GM13976 (cell line): ENCODE measurements around the gene ARHGAP26.

Experiments used
- DNase-seq: peaks from one replicate; pipeline ENCODE4 v3.0.0; 2012; ENCODE audit warnings: low spot score
- CTCF ChIP-seq: IDR thresholded peaks from 2 replicates; pipeline ENCODE4 v1.5.1; 2012; ENCODE audit warnings: borderline replicate concordance, mild to moderate bottlenecking; ENCODE audit not compliant: insufficient read depth; ENCODE audit errors: extremely low read depth, missing control alignments, control extremely low read depth
- in situ Hi-C: fragments of 300-500 bp; cut with MboI; formaldehyde crosslinking; loops from one replicate; pipeline ENCODE4 v1.12.0; 2022; ENCODE audit warnings: low sequenced_read_pairs, mixed read lengths, inconsistent platforms; ENCODE audit not compliant: unreplicated experiment

The ARHGAP26 gene

DNA sequence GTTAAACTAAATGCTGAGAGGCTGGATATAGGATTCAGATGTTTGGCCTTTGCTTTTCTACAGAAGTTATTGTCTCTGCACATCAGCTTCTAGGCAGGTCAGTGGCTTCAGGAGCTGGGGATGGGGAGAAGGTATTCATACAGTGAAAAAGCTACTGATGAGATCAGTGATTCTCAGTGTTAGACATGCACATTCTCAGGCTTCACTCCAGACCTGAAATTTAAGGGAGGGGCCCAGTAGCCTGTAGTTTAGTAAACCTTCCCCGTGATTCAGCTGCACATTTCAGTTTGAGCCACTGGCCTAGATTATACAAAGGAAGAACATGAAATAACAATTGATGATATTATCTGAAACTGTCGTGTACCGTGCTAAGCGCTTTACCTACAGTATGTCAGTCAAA, 127.2 kb downstream of the ARHGAP26 start:
- DNase-seq: no peak
- no peak for TF ChIP-seq CTCF
- in situ Hi-C loops: loop anchor here (25.0 kb wide), 1 partner anchor 735 kb away; no protein-coding TSS in a partner anchor

DNA sequence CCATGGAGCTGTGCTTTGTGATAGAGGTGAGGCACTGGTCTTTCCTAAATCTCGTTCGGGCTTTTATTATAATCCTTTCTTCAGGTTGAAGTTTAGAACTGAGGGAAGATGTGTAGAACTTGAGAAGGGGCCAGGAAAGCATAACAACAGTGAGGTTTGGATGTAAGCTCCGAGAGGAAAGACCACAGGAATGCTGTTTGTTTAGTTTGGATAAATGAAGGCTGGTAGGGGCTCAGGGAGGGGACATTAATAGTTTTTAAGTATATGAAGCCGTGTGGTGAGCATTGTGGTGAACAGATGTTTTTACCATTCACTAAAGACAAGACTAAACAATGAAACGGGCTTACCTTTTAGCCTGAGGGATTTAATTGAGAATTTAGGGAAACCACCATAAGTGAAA, 130.8 kb downstream of the ARHGAP26 start:
- TF ChIP-seq CTCF: no peak
- no peak for DNase-seq
- in situ Hi-C loops: loop anchor here (25.0 kb wide), 1 partner anchor 1061 kb away; no protein-coding TSS in a partner anchor

DNA sequence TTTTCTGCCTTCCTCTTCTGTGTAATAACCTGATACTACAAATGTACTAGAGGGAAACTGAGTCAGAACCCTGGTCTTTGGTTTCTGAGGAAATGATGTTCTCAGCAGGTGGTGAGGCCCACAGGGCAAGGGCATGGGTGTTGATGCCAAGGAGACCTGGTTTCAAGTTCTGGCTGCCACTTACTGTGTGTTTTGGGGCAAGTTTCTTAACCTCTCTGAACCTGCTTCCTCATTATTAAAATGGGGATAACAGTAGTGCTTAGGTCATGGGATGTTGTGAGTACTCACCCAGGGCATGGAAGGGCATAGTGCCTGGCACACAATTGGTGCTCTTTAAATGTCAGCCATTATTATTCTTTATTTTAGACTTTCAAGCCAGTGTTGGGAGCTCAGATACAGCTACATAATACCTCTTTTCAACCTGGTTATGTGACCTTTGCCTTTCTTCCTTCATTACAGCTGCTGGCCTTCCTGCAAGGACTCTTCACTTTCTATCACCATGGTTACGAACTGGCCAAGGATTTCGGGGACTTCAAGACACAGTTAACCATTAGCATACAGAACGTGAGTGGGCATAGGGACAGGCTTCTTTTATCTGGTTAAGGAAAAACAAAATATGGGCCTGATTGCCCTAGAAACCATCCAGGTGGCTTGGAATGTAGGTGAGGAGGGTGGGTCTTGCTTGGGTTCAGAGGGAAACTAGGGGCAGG, 131.5 kb downstream of the ARHGAP26 start:
- no peak for DNase-seq
- TF ChIP-seq CTCF: no peak
- in situ Hi-C loops: loop anchor here (25.0 kb wide), 1 partner anchor 1061 kb away; no protein-coding TSS in a partner anchor

DNA sequence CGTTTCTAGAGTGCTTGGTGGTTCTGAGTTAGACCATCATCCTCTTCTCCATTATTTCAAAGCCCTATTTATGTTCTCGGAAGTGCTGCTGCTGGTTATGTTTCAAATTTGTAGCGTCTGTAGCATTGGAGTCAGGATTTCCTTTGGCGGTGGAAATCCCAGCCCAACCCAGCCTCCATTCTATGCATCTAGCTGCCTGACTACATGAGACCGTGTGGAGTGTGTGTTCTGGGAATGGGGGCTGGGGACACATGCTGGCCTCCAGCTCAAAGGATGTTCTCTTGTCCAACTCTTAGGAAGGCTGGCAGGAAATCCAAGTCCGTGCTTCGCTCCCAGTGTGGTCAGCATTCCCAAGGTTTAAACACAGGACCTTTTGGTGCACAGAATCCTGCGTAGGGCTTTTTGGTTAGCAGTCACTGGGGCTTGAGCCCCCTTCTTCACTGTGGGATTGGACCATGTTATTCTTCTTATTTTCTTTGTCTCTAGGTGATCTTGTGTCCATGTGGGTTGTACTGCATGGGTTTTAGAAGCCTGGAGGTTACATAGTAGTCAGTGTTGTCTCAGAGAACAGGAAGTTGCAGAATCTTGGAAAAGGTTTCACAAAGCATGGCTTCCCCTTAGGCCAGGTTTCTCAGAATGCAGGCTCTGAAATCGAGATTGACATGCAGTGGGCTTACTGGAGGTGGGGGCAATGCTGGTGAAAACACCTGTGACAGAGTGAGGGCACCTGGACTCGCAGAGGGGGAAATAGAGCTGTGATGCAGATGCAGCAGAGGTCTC, 132.2 kb downstream of the ARHGAP26 start:
- in situ Hi-C loops: loop anchor here (25.0 kb wide), 1 partner anchor 1060 kb away; no protein-coding TSS in a partner anchor
- no peak for DNase-seq
- no peak for TF ChIP-seq CTCF

- in situ Hi-C loops: loop anchor here (25.0 kb wide), 1 partner anchor 1058 kb away; no protein-coding TSS in a partner anchor
- no peak for TF ChIP-seq CTCF
- no peak for DNase-seq
Measured at GRCh38 chr5:142904416-142904815, 134.2 kb downstream of the ARHGAP26 start.

GRCh38 chr5:142905348-142905747, 135.2 kb downstream of the ARHGAP26 start:
- TF ChIP-seq CTCF: no peak
- DNase-seq: no peak
- in situ Hi-C loops: loop anchor here (25.0 kb wide), 1 partner anchor 1057 kb away; no protein-coding TSS in a partner anchor
